HepG2 (cell line): ENCODE results near the gene GEMIN4. TPM values are rescaled to one million over a fixed set of nuclear protein-coding genes. Genes with fewer than 3 reads are reported as not detected.

ENCODE experiments used
- ATAC-seq: fragments of 200-7000 bp; cut with Tn5 transposase; 3 replicates; pipeline ENCODE4 v1.9.1; 2020; ENCODE audit warnings: mild to moderate bottlenecking, moderate library complexity
- Bru-seq: library from RNA; stranded (reverse); fragments of 400-500 nt; gene quantifications from one replicate; lab custom pipeline; 2021; lab: Mats Ljungman, UMichigan
- BruChase-seq, 2 experiments: library from RNA; stranded (reverse); fragments of 400-500 nt; gene quantifications; one replicate each; lab custom pipeline; 2021; lab: Mats Ljungman, UMichigan
- BruUV-seq: library from RNA; stranded (reverse); fragments of 400-500 nt; replicated peaks from 2 replicates; lab custom pipeline; 2021; lab: Mats Ljungman, UMichigan
- CTCF ChIA-PET: fragments of 300-600 bp; formaldehyde crosslinking; extraction: SDS; loops from one replicate; lab custom pipeline; 2021; ENCODE audit warnings: low total read pairs, inconsistent platforms, low intra/inter-chr PET ratio; lab: Yijun Ruan, JAX
- POLR2A ChIA-PET: fragments of 350-600 bp; sonication (Branson Sonifier 250); formaldehyde crosslinking; loops from one replicate; lab custom pipeline; 2020; ENCODE audit warnings: antibody characterized with exemption, inconsistent platforms; lab: Yijun Ruan, JAX
- DNase-seq: peaks from one replicate; pipeline ENCODE4 v3.0.0-alpha.2; 2015; ENCODE audit warnings: low spot score
- FAIRE-seq: peaks from 3 replicates; lab custom pipeline; 2011; peaks lifted over from hg19 to GRCh38; lab: Jason Lieb, UNC
- H2AFZ ChIP-seq: one replicate; pipeline ENCODE4 v1.6.1; 2011; ENCODE audit warnings: low read length, inconsistent platforms
- H3K27ac ChIP-seq: fragments of 300-600 bp; 3 replicates; pipeline ENCODE4 v1.8.0; 2011; ENCODE audit warnings: mixed run types, mild to moderate bottlenecking, mixed read lengths, low read length, inconsistent platforms; ENCODE audit not compliant: insufficient read depth; ENCODE audit errors: extremely low read length
- H3K27me3 ChIP-seq, 2 experiments: fragments of 200-600 bp in 1 of 2; 2 replicates in 1 of 2; 3 replicates in 1 of 2; pipeline versions ENCODE4 v1.6.0 to v1.8.0; 2011; ENCODE audit warnings: low read length in 2 of 2, mild to moderate bottlenecking in 2 of 2, moderate library complexity in 2 of 2, inconsistent platforms in 1 of 2; ENCODE audit not compliant: insufficient read depth in 2 of 2, control insufficient read depth in 1 of 2
- H3K36me3 ChIP-seq, 2 experiments: fragments of 200-600 bp in 1 of 2; replicated peaks in 1 of 2; 2 replicates in 1 of 2; 3 replicates in 1 of 2; pipeline versions ENCODE4 v1.5.1 to v1.8.0; 2011; ENCODE audit warnings: low read length in 2 of 2, inconsistent platforms in 1 of 2; ENCODE audit not compliant: insufficient read depth in 2 of 2, control insufficient read depth in 1 of 2
- H3K4me1 ChIP-seq: 2 replicates; pipeline ENCODE4 v1.5.1; 2012; ENCODE audit warnings: low read length, inconsistent platforms; ENCODE audit not compliant: insufficient read depth
- H3K4me2 ChIP-seq: 2 replicates; pipeline ENCODE4 v1.6.0; 2011; ENCODE audit warnings: low read depth, low read length, inconsistent platforms
- H3K4me3 ChIP-seq, 3 experiments: fragments of 200-600 bp in 1 of 3; sonication (generic), shearing (Covaris generic) in 1 of 3; replicated peaks in 1 of 3; 2 replicates each; pipeline ENCODE4 v1.5.1; 2011 to 2016; ENCODE audit warnings: low read length in 3 of 3, inconsistent platforms in 2 of 3, low read depth in 2 of 3, mild to moderate bottlenecking in 2 of 3, control low read depth in 1 of 3, mixed read lengths in 1 of 3; ENCODE audit not compliant: insufficient read depth in 1 of 3
- H3K79me2 ChIP-seq: one replicate; pipeline ENCODE4 v1.6.1; 2011; ENCODE audit warnings: low read length, inconsistent platforms; ENCODE audit not compliant: insufficient read depth
- H3K9ac ChIP-seq: 2 replicates; pipeline ENCODE4 v1.6.0; 2011; ENCODE audit warnings: mild to moderate bottlenecking, low read depth, low read length, inconsistent platforms; ENCODE audit not compliant: insufficient read depth
- H3K9me3 ChIP-seq: 2 replicates; pipeline ENCODE4 v1.5.1; 2012; ENCODE audit warnings: mild to moderate bottlenecking, low read length
- H4K20me1 ChIP-seq: 2 replicates; pipeline ENCODE4 v1.6.0; 2011; ENCODE audit warnings: inconsistent platforms, mild to moderate bottlenecking, low read length, moderate library complexity; ENCODE audit not compliant: insufficient read depth
- EP300 ChIP-seq, 3 experiments: sonication (generic) in 1 of 3; formaldehyde crosslinking in 1 of 3; IDR thresholded peaks; 2 replicates each; pipeline versions ENCODE4 v1.5.1 to v1.6.1; 2011 to 2020; ENCODE audit warnings: low read depth in 2 of 3, low read length in 2 of 3, borderline replicate concordance in 1 of 3, improper control_type of control experiment in 1 of 3, mild to moderate bottlenecking in 1 of 3, missing genetic modification reagents in 1 of 3, moderate library complexity in 1 of 3
- HDAC6 ChIP-seq: fragments of 200-600 bp; sonication (generic); IDR thresholded peaks from 2 replicates; pipeline ENCODE4 v1.7.0; 2017; ENCODE audit warnings: mild to moderate bottlenecking, antibody characterized with exemption, low read length, low read depth
- ISX ChIP-seq: sonication (generic); formaldehyde crosslinking; conservative IDR thresholded peaks from 2 replicates; pipeline ENCODE4 v1.5.0; 2020; ENCODE audit warnings: missing genetic modification reagents
- LBX2 ChIP-seq: sonication (generic); formaldehyde crosslinking; IDR thresholded peaks from 2 replicates; pipeline ENCODE4 v1.5.0; 2020; ENCODE audit warnings: missing genetic modification reagents, mild to moderate bottlenecking, borderline replicate concordance
- NFAT5 ChIP-seq: sonication (generic); formaldehyde crosslinking; IDR thresholded peaks from 2 replicates; pipeline ENCODE4 v1.4.0; 2020; ENCODE audit warnings: missing genetic modification reagents
- ZNF207 ChIP-seq: fragments of 450-650 bp; IDR thresholded peaks from 2 replicates; pipeline ENCODE4 v1.6.1; 2016; ENCODE audit warnings: antibody characterized with exemption, borderline replicate concordance
- ZNF567 ChIP-seq: sonication (generic); formaldehyde crosslinking; IDR thresholded peaks from 2 replicates; pipeline ENCODE4 v1.8.1; 2023; ENCODE audit warnings: mild to moderate bottlenecking, missing genetic modification reagents, borderline replicate concordance
- ZNF737 ChIP-seq: sonication (generic); formaldehyde crosslinking; IDR thresholded peaks from 2 replicates; pipeline ENCODE4 v1.5.0; 2020; ENCODE audit warnings: missing genetic modification reagents, mild to moderate bottlenecking, borderline replicate concordance
- WGBS: methylation state at CpG from one replicate; pipeline ENCODE4 v1.1.6; 2017; ENCODE audit warnings: low lambda C conversion rate; 5-methylcytosine and 5-hydroxymethylcytosine counted together
- in situ Hi-C: cut with HindIII; loops from 2 replicates; pipeline ENCODE4 v1.10.0; 2017; ENCODE audit warnings: low pct_unique_long_range_greater_than_20kb; ENCODE audit not compliant: extremely low pct_ligation_motif_present
- intact Hi-C: fragments of 100-400 bp; cut with micrococcal nuclease; formaldehyde crosslinking; loops from one replicate; pipeline ENCODE4 v1.10.0; 2022; ENCODE audit not compliant: unreplicated experiment
- long read RNA-seq, 2 experiments: library from RNA in 1 of 2; library from polyadenylated mRNA in 1 of 2; stranded (forward) in 1 of 2; unstranded in 1 of 2; transcript quantifications; one replicate each; pipeline ENCODE4 v2.0.0, GENCODE V29; 2019 to 2022
- polyA minus RNA-seq, 3 experiments: library from RNA; depleted of rRNA, polyadenylated mRNA; stranded (reverse); fragments of >200 nt; gene quantifications; 2 replicates each; pipeline ENCODE4 v1.2.3, GENCODE V29; 2011; ENCODE audit warnings: low replicate concordance in 1 of 3
- polyA plus RNA-seq, 8 experiments: library from polyadenylated mRNA; depleted of rRNA in 3 of 8; stranded (reverse) in 7 of 8; unstranded in 1 of 8; fragments of >200 nt; fragmentation: Illumina TruSeq in 4 of 8; extraction: Trizol in 4 of 8; gene quantifications; 2 replicates each; pipeline versions ENCODE4 v1.2.1 to v1.2.3, GENCODE V29; 2011 to 2016; ENCODE audit warnings: low read depth in 4 of 8, missing spikeins in 1 of 8, mixed read lengths in 1 of 8; ENCODE audit not compliant: insufficient read depth in 1 of 8
- total RNA-seq, 5 experiments: library from RNA; depleted of rRNA; stranded (reverse); fragments of >200 nt; fragmentation: Illumina TruSeq; extraction: Trizol; gene quantifications; 2 replicates each; pipeline ENCODE4 v1.2.3, GENCODE V29; 2016; ENCODE audit warnings: low read depth in 1 of 5
- TF ChIP-seq, protein P1 (sequence below): sonication (generic); formaldehyde crosslinking; IDR thresholded peaks from 2 replicates; pipeline ENCODE4 v1.8.1; 2023; ENCODE audit warnings: missing genetic modification reagents, inconsistent platforms, borderline replicate concordance

The GEMIN4 gene
- 22.7 and 28.2 TPM in 2 replicates for total RNA-seq (2016; rRNA removed; fragmentation: Illumina TruSeq; extraction: Trizol)
- total RNA-seq (2016; cell fraction: cytosol; rRNA removed; fragmentation: Illumina TruSeq; extraction: Trizol; ENCODE audit: low read depth): 1.6 and 2.8 TPM in 2 replicates
- 23.2 and 25.6 TPM in 2 replicates for total RNA-seq (2016; cell fraction: insoluble cytoplasmic fraction; rRNA removed; fragmentation: Illumina TruSeq; extraction: Trizol)
- total RNA-seq (2016; cell fraction: membrane; rRNA removed; fragmentation: Illumina TruSeq; extraction: Trizol): 7.3 and 7.8 TPM in 2 replicates
- 14.5 and 15.4 TPM in 2 replicates for total RNA-seq (2016; cell fraction: nucleus; rRNA removed; fragmentation: Illumina TruSeq; extraction: Trizol)
- polyA plus RNA-seq (2011; rRNA removed): 10.8 and 13.6 TPM in 2 replicates
- 5.1 and 7.0 TPM in 2 replicates for polyA plus RNA-seq (2011; cell fraction: cytosol; rRNA removed)
- 15.7 and 16.5 TPM in 2 replicates for polyA plus RNA-seq (2011; cell fraction: nucleus; rRNA removed)
- polyA plus RNA-seq (2012): 10.4 and 10.6 TPM in 2 replicates
- 0.83 and 1.1 TPM in 2 replicates for polyA plus RNA-seq (2016; cell fraction: cytosol; fragmentation: Illumina TruSeq; extraction: Trizol; ENCODE audit: low read depth)
- polyA plus RNA-seq (2016; cell fraction: insoluble cytoplasmic fraction; fragmentation: Illumina TruSeq; extraction: Trizol; ENCODE audit: low read depth): 18.5 and 22.6 TPM in 2 replicates
- polyA plus RNA-seq (2016; cell fraction: membrane; fragmentation: Illumina TruSeq; extraction: Trizol; ENCODE audit: low read depth): 2.1 and 3.2 TPM in 2 replicates
- polyA plus RNA-seq (2016; cell fraction: nucleus; fragmentation: Illumina TruSeq; extraction: Trizol; ENCODE audit: insufficient read depth, low read depth): 17.5 and 17.6 TPM in 2 replicates
- 30.3 and 134 TPM in 2 replicates for polyA minus RNA-seq (2011; rRNA and poly(A)+ RNA removed; ENCODE audit: low replicate concordance)
- polyA minus RNA-seq (2011; cell fraction: cytosol; rRNA and poly(A)+ RNA removed): 6.5 and 6.9 TPM in 2 replicates
- 9.9 and 11.6 TPM in 2 replicates for polyA minus RNA-seq (2011; cell fraction: nucleus; rRNA and poly(A)+ RNA removed)
- Bru-seq, nascent RNA: percentile 77 among the genes with signal in this experiment
- percentile 73 among the genes with signal in this experiment for BruChase-seq, experiment 1, labeled RNA remaining after a 6-hour chase
- BruChase-seq, experiment 2, labeled RNA remaining after a 2-hour chase: percentile 86 among the genes with signal in this experiment
- long read RNA-seq, experiment 1, full-length matches to known transcripts: 19 of 20 reads
- long read RNA-seq, experiment 1, partial matches to known transcripts: 0 of 20 reads
- long read RNA-seq, experiment 1, other reads (novel, unspliced or antisense): 1 of 20 reads
- long read RNA-seq, experiment 2, full-length matches to known transcripts: 46 of 46 reads
- long read RNA-seq, experiment 2, partial matches to known transcripts: 0 of 46 reads
- long read RNA-seq, experiment 2, other reads (novel, unspliced or antisense): 0 of 46 reads

GRCh38 chr17:752002-752619 lies at the start of gene GEMIN4:
Gene GEMIN4 (minus strand): TSS chr17:752264. CDS start chr17:752142, 122 bp downstream.
- CTCF ChIA-PET: interaction anchor here (1.4 kb wide), 1 partner anchor 37 kb away, joined by 4 read pairs; the partner anchor contains the start of gene VPS53
- H3K9me3 ChIP-seq: no peaks in the 10 kb centered on the region
- peak within 1 kb of the TSS; percentile 72 for H3K27ac ChIP-seq
- H4K20me1 ChIP-seq: no peaks in the 10 kb centered on the region
- H3K4me2 ChIP-seq: peak within 1 kb of the TSS; percentile 85
- POLR2A ChIA-PET: interaction anchor here (0.8 to 1.2 kb wide), 4 partner anchors 19 to 229 kb away, joined by 3 read pairs; partner anchors contain the start of genes GLOD4 and MRM3
- no peaks in the 10 kb centered on the region for H3K27me3 ChIP-seq
- peaks cover 5 to 12% of the 10 kb centered on the region in 2 experiments for H3K36me3 ChIP-seq
- 20% methylated on average over 3 of the region's 87 CpGs for WGBS
- ATAC-seq (peak; percentile 87), FAIRE-seq (peak; percentile 44), DNase-seq (peak; percentile 79)
- in situ Hi-C loops (no loop called here), intact Hi-C loops (no loop called here)
- peaks cover 26% of the 10 kb centered on the region for H3K79me2 ChIP-seq
- peak within 1 kb of the TSS; percentile 90 for H3K9ac ChIP-seq
- peak within 1 kb of the TSS; percentile 74 to 84 (median 78) for H3K4me3 ChIP-seq
- H3K4me1 ChIP-seq: peaks cover 26% of the 10 kb centered on the region
- H2AFZ ChIP-seq: no peak within 1 kb of the TSS
- no TSS peak for BruUV-seq
- TF ChIP-seq ZNF567 (CRISPR knock-in tag): no peak; the same call in 1 of the 2 replicates
- no peak for TF ChIP-seq EP300 (IDR thresholded peaks at IDR 0.05; ENCODE audit: low read depth in 2 of 2, low read length in 2 of 2)
- no peak for TF ChIP-seq EP300 (CRISPR knock-in tag; IDR thresholded peaks at IDR 0.05; ENCODE audit: borderline replicate concordance)
- TF ChIP-seq LBX2: no peak; the same call in 1 of the 2 replicates
- TF ChIP-seq, protein P1, sequence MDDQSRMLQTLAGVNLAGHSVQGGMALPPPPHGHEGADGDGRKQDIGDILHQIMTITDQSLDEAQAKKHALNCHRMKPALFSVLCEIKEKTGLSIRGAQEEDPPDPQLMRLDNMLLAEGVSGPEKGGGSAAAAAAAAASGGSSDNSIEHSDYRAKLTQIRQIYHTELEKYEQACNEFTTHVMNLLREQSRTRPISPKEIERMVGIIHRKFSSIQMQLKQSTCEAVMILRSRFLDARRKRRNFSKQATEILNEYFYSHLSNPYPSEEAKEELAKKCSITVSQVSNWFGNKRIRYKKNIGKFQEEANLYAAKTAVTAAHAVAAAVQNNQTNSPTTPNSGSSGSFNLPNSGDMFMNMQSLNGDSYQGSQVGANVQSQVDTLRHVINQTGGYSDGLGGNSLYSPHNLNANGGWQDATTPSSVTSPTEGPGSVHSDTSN (CRISPR knock-in tag): no peak
- TF ChIP-seq ISX (CRISPR knock-in tag): no peak
- no peak for TF ChIP-seq HDAC6
- TF ChIP-seq NFAT5: peak; percentile 64
- no peak for TF ChIP-seq ZNF737 (CRISPR knock-in tag)
- no peak for TF ChIP-seq ZNF207
